ENCODE results near the gene BBS5.
"Not testable (repeated sequence)": the region's sequence is repeated elsewhere in the genome, so short reads cannot be mapped to it uniquely, and the experiment has no call there.

Gene BBS5

DNA sequence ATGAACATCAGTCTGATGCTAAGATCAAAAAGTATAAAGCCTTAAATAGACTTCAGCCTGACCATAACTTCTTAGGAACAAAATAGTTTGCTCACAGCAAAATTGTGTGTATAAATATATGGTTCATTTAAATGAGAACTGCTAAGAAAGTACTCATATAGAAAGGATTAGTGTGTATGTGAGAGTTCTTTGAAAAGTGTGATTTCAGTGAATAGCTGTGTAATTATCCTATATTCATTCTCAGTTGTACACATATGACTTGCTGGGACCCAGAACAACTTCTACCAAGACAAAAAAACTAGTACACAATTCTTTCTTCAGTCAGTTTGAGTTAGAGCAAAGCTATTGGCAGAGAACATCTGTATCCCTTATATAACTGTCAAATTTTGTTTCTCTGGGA, 7.2 kb downstream of the BBS5 start:
- DNase-seq = no peak

DNA sequence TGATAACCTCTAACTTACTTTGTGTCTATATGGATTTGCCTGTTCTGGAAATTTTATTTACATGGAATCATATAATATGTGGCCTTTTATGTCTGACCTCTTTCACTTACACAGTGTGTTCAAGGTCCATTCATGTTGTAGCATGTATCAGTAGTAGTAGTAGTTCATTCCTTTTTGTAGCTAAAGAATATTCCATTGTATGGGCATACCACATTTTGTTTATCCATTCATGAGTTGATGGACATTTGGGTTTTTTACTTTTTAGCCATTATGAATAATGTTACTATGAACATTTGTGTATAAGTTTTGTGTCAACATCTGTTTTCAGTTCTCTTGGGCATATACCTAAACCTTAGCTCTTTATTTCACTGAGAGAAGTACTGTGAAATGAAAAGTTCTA, 11.5 kb downstream of the BBS5 start:
- DNase-seq = no peak

DNA sequence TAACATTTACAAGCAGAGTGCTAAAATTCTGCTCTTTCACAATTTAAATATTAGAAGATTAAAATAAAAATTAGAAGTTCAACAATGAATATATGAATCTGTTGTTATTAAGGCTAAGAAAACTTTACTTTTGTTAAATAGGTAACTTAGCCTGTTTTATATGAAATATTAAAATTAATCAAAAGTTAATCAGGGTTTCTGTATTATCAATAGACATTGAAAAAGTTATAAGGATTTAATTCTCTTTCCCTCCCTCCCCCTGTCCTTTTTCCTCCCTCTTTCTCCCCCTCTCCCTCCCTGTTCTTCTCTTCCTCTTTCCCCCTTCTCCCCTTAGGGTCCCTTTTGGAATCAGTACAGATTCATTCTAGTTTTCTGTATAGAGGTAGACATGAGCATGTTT, 12.1 kb downstream of the BBS5 start:
- DNase-seq = no peak

GRCh38 chr2:169493360-169493759, 14.1 kb downstream of the BBS5 start:
- no peak for DNase-seq

DNA sequence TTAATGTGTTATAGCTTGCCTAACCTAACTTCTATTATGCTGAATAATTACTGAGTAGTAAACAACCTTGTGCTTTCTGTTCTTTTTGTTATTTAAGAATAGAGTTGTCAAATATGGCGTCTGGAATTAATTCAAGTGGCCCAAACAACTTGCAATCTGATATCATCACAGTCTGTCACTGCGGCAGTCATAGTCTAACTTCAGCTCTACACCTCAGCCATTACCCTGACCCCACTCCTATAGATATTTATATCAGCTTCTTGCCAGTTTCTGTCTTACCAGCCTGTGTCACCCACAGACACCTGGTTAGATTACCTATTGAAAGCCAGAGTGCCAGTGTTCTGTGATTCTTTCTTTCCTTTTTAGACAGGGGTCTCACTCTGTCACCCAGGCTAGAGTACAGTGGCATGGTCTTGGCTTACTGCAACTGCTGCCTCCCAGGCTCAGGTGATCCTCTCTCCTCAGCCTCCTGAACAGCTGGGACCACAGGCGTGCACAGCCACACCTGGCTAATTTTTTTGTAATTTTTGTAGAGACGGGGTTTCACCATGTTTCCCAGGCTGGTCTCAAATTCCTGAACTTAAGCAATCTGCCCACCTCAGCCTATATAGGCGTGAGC, 16.1 kb downstream of the BBS5 start:
- DNase-seq = no peak

GRCh38 chr2:169504651-169505050, 25.4 kb downstream of the BBS5 start:
- no peak for DNase-seq

GRCh38 chr2:169507698-169508097, 28.4 kb downstream of the BBS5 start:
- no peak for DNase-seq

DNA sequence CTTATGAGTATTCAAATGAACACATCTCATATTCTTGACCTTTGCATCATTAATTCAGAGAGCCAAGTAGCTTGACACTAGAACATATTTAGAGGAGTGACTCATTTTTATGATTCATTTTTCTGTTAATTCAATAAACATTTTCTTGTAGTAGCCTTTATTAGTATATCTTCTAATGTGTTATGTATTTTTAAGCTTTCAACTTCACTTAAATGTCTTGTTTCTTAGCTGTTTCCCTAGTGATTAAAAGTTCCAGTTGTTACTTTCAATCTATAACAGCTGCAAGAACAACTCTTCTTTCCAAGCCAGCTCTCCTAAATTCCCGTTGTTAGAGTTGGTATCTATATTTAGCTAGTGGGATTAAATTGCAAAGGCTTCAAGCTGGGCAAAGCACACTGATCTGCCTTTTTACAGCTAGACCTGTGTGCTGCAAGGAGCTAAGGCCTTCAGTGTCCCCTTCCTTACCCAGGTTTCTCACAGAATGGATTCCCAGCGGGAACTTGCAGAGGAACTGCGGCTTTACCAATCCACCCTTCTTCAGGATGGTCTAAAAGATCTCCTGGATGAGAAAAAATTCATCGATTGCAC, 30.1 kb downstream of the BBS5 start, which contains the start of gene KLHL41:
Gene KLHL41 (plus strand): TSS at position 405 of the 588 bp plus-strand sequence. CDS start 77 bp downstream, at position 482.
- DNase-seq = no peak

- no peak for DNase-seq
Measured at GRCh38 chr2:169509955-169510354, 30.7 kb downstream of the BBS5 start.

- no peak for DNase-seq
Measured at GRCh38 chr2:169510496-169510895, 31.2 kb downstream of the BBS5 start.

GRCh38 chr2:169511818-169512217, 32.5 kb downstream of the BBS5 start:
- no peak for DNase-seq

DNA sequence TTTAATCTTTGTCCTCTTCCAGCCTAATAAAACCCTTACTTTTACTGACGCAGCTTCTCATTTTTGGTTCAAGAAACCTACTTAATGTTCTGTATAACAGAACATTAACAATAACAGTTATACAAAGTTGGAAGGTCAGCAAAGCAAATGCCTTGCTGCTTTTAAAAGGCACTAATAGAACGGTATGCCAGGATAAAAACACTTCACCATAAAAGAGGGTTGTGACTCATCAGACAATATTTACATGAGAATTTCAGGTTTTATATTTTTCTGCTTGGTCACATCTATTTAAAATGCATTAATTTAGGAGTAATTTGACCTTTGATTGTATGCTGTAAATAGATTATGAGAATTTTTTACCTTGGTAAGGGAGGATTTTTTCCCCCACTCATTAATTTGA, 33.2 kb downstream of the BBS5 start:
- DNase-seq = no peak

- DNase-seq = no peak
Measured at GRCh38 chr2:169513094-169513493, 33.8 kb downstream of the BBS5 start.

DNA sequence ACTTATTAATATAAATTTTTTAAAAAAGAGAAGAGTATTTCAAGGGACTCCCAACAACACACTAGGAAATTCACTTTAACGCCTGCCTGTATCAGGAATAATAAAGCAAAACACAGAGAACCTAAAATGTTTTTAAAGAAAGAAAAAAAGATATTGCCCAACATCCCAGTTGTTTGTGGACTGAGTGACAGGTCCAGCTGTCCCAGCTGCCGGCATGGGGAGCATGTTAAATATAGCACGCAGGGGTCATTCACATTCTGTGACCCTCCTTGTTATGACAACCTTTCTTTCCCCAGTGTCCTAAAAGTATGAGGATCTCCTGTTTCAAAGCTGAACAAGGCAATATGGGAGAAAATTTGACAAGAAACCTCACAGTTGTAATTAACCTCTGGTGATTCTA, 34.6 kb downstream of the BBS5 start:
- no peak for DNase-seq

- DNase-seq = not testable (repeated sequence)
Measured at GRCh38 chr2:169514758-169515157, 35.5 kb downstream of the BBS5 start.

- not testable (repeated sequence) for DNase-seq
Measured at GRCh38 chr2:169516488-169516995, 37.2 kb downstream of the BBS5 start.

- DNase-seq = no peak
Measured at GRCh38 chr2:169520896-169521295, 41.6 kb downstream of the BBS5 start.

- no peak for DNase-seq
Measured at GRCh38 chr2:169523681-169524080, 44.4 kb downstream of the BBS5 start.

DNA sequence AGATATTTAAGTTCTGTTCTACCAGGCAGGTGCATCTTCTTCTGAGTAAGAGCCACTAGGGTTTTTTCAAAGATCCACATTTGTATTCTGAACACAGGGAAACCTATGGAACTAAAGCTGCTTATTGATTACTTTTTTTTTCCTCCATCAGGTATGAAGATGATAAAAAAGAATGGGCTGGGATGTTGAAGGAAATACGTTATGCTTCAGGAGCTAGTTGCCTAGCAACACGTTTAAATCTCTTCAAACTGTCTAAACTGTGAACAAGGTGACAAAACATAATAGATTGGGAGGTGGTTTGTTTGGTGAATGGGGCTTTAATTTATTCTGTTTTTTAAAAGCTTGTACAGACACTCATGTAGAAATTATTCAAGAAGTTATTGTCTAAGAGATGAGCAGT, 46.1 kb downstream of the BBS5 start:
- DNase-seq = no peak

DNA sequence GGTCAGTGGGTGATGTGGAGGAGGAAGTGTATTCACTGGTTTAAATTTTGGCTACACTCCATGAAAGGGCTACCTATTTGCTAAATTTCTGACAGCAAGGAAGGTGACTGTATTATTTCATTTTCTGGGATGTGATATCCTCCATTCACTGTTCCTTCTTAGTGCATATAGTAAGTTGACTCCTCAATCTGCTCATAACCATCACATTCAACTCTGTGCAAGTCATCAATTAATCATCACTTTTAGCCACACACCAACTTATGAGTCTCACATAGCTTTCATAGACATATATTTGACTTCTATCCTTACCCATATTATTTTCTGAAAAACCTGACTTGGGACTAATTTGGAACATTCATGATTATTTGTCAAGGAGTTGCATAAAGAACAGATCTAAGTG, 47.2 kb downstream of the BBS5 start:
- no peak for DNase-seq

GRCh38 chr2:169528271-169528701, 49.0 kb downstream of the BBS5 start:
- DNase-seq = peak in 6 of 14 donors; percentile 0 to 28 (median 16)

DNA sequence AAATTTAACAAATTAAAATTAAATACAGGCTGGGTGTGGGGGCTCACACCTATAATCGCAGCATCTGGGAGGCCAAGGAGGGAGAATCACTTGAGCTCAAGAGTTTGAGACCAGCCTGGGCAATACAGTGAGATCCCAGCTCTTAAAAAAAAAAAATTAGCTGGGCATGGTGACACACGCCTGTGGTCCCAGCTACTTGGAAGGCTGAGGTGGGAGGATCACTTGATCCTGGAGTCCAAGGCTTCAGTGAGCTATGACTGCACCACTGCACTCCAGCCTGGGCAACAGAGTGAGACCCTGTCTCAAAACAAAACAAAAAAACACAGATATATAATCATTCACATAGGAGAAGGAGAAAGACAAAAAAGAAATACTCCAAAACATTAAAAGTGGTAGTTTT, 60.2 kb downstream of the BBS5 start:
- DNase-seq = not testable (repeated sequence)

GRCh38 chr2:169540146-169540545, 60.9 kb downstream of the BBS5 start:
- no peak for DNase-seq

GRCh38 chr2:169542433-169542832, 63.1 kb downstream of the BBS5 start:
- DNase-seq = no peak

All from C1 segment of cervical spinal cord (tissue), 14 donors.